Activated naive CD4-positive, alpha-beta T cell treated with anti-CD3 and anti-CD28 coated beads for 36 hours (primary cell): ENCODE measurements around the gene MAML2. TPM values are rescaled to one million over a fixed set of nuclear protein-coding genes. Genes with fewer than 3 reads are reported as not detected.
A peak's percentile ranks its signal among the peaks of the same experiment; 100 is the strongest.
"Not testable (repeated sequence)": the region's sequence is repeated elsewhere in the genome, so short reads cannot be mapped to it uniquely, and the experiment has no call there.

Source experiments
- CTCF ChIA-PET: fragments of 350-600 bp; sonication (Branson Sonifier 250); formaldehyde crosslinking; loops from one replicate; lab custom pipeline; 2021; ENCODE audit warnings: antibody characterized with exemption; lab: Charles Lee
- DNase-seq: peaks from one replicate; pipeline ENCODE4 v3.0.0-alpha.2; 2020
- H3K27ac Mint-ChIP-seq: one replicate; pipeline ENCODE4 v1.8.0; 2021; ENCODE audit warnings: mild to moderate bottlenecking, mixed read lengths
- H3K27me3 Mint-ChIP-seq: one replicate; pipeline ENCODE4 v1.8.0; 2021; ENCODE audit warnings: low read depth, mixed read lengths
- H3K36me3 Mint-ChIP-seq: one replicate; pipeline ENCODE4 v1.8.0; 2021; ENCODE audit warnings: low read depth, mixed read lengths
- H3K4me1 Mint-ChIP-seq: one replicate; pipeline ENCODE4 v1.8.0; 2021; ENCODE audit warnings: low read depth, mixed read lengths
- H3K4me3 Mint-ChIP-seq: one replicate; pipeline ENCODE4 v1.8.0; 2021; ENCODE audit warnings: mild to moderate bottlenecking, moderate library complexity, mixed read lengths
- H3K9me3 Mint-ChIP-seq: one replicate; pipeline ENCODE4 v1.8.0; 2021; ENCODE audit warnings: mixed read lengths
- intact Hi-C: fragments of 100-400 bp; cut with micrococcal nuclease; formaldehyde crosslinking; loops from one replicate; pipeline ENCODE4 v1.15.1; 2023
- total RNA-seq, 2 experiments: library from RNA; stranded (reverse); gene quantifications; one replicate each; pipeline ENCODE4 v1.2.3, GENCODE V29; 2021

The MAML2 gene
- total RNA-seq, 2 experiments from 2014 or later: 26.6 to 28.1 TPM

GRCh38 chr11:96275801-96276594 lies 67.0 kb downstream of the MAML2 start:
- intact Hi-C loops: no loop called here
- no peaks in the 10 kb centered on the region for H3K27me3 Mint-ChIP-seq
- H3K4me3 Mint-ChIP-seq: no peak overlapping the region
- no peak for DNase-seq
- H3K4me1 Mint-ChIP-seq: peaks cover 64% of the 10 kb centered on the region
- peaks cover 20% of the 10 kb centered on the region for H3K36me3 Mint-ChIP-seq
- H3K9me3 Mint-ChIP-seq: peaks cover 6% of the 10 kb centered on the region
- no peak overlapping the region for H3K27ac Mint-ChIP-seq
- CTCF ChIA-PET: interaction anchor here (0.6 to 1.3 kb wide), 8 partner anchors 20 to 1124 kb away, joined by 3 to 5 read pairs (median 3); partner anchors contain the start of gene MAML2

- CTCF ChIA-PET: interaction anchor here (1.6 kb wide), 1 partner anchor 69 kb away, joined by 3 read pairs; the partner anchor contains the start of gene MAML2
- Mint-ChIP-seq H3K27me3 (no peaks in the 10 kb centered on the region), H3K9me3 (peaks cover 17% of the 10 kb centered on the region), H3K36me3 (peaks cover 36% of the 10 kb centered on the region), H3K27ac (no peak overlapping the region), H3K4me1 (peaks cover 63% of the 10 kb centered on the region), H3K4me3 (no peak overlapping the region)
- DNase-seq: no peak
- intact Hi-C loops: no loop called here
Measured at GRCh38 chr11:96273507-96273906, 69.5 kb downstream of the MAML2 start.

GRCh38 chr11:96272529-96273222 lies 70.3 kb downstream of the MAML2 start:
- CTCF ChIA-PET: interaction anchor here (1.6 kb wide), 1 partner anchor 70 kb away, joined by 3 read pairs; the partner anchor contains the start of gene MAML2
- Mint-ChIP-seq H3K36me3 (peaks cover 35% of the 10 kb centered on the region), H3K27me3 (no peaks in the 10 kb centered on the region), H3K4me1 (peaks cover 63% of the 10 kb centered on the region), H3K27ac (peak overlapping the region; percentile 13), H3K4me3 (no peak overlapping the region), H3K9me3 (peaks cover 17% of the 10 kb centered on the region)
- no peak for DNase-seq
- intact Hi-C loops: no loop called here

GRCh38 chr11:96271777-96272176 lies 71.2 kb downstream of the MAML2 start:
- Mint-ChIP-seq H3K4me1 (peaks cover 70% of the 10 kb centered on the region), H3K36me3 (peaks cover 34% of the 10 kb centered on the region), H3K27ac (peak overlapping the region; percentile 71), H3K27me3 (no peaks in the 10 kb centered on the region), H3K9me3 (peaks cover 17% of the 10 kb centered on the region), H3K4me3 (no peak overlapping the region)
- no peak for DNase-seq
- CTCF ChIA-PET: interaction anchor here (1.0 kb wide), 1 partner anchor 67 kb away, joined by 3 read pairs; no protein-coding TSS in a partner anchor
- intact Hi-C loops: no loop called here

GRCh38 chr11:96271352-96271751 lies 71.6 kb downstream of the MAML2 start:
- Mint-ChIP-seq H3K27ac (peak overlapping the region; percentile 71), H3K4me1 (peaks cover 73% of the 10 kb centered on the region), H3K36me3 (peaks cover 36% of the 10 kb centered on the region), H3K9me3 (peaks cover 17% of the 10 kb centered on the region)
- H3K27me3 Mint-ChIP-seq, H3K4me3 Mint-ChIP-seq, DNase-seq, intact Hi-C loops: not testable (repeated sequence)
- CTCF ChIA-PET: interaction anchor here (1.0 kb wide), 1 partner anchor 68 kb away, joined by 3 read pairs; no protein-coding TSS in a partner anchor

GRCh38 chr11:96268527-96268926 lies 74.5 kb downstream of the MAML2 start:
- CTCF ChIA-PET, H3K27me3 Mint-ChIP-seq, DNase-seq, H3K4me3 Mint-ChIP-seq: not testable (repeated sequence)
- Mint-ChIP-seq H3K4me1 (peaks cover 96% of the 10 kb centered on the region), H3K36me3 (peaks cover 45% of the 10 kb centered on the region), H3K9me3 (peaks cover 17% of the 10 kb centered on the region), H3K27ac (peak overlapping the region; percentile 89)
- intact Hi-C loops: loop anchor here (5.0 kb wide), 1 partner anchor 1181 kb away; the partner anchor contains the start of gene ENDOD1

- H3K36me3 Mint-ChIP-seq: peaks cover 47% of the 10 kb centered on the region
- intact Hi-C loops: loop anchor here (1.0 to 5.0 kb wide), 9 partner anchors 9 to 1180 kb away; partner anchors contain the start of genes ENDOD1 and MAML2
- peak overlapping the region; percentile 29 for H3K4me3 Mint-ChIP-seq
- H3K27ac Mint-ChIP-seq: peak overlapping the region; percentile 89
- DNase-seq: peak; percentile 78
- CTCF ChIA-PET: interaction anchor here (1.0 to 4.2 kb wide), 2 partner anchors 17 to 75 kb away, joined by 3 to 28 read pairs; partner anchors contain the start of gene MAML2
- peaks cover 96% of the 10 kb centered on the region for H3K4me1 Mint-ChIP-seq
- H3K27me3 Mint-ChIP-seq: no peaks in the 10 kb centered on the region
- H3K9me3 Mint-ChIP-seq: peaks cover 17% of the 10 kb centered on the region
Measured at GRCh38 chr11:96267496-96268032, 75.4 kb downstream of the MAML2 start.

GRCh38 chr11:96267001-96267495 lies 75.9 kb downstream of the MAML2 start:
- CTCF ChIA-PET: interaction anchor here (0.6 to 4.2 kb wide), 4 partner anchors 18 to 212 kb away, joined by 3 to 28 read pairs (median 3); partner anchors contain the start of gene MAML2
- peaks cover 17% of the 10 kb centered on the region for H3K9me3 Mint-ChIP-seq
- no peaks in the 10 kb centered on the region for H3K27me3 Mint-ChIP-seq
- no peak for DNase-seq
- peak overlapping the region; percentile 22 for H3K4me3 Mint-ChIP-seq
- H3K4me1 Mint-ChIP-seq: peaks cover 94% of the 10 kb centered on the region
- intact Hi-C loops: loop anchor here (1.0 to 5.0 kb wide), 9 partner anchors 9 to 1180 kb away; partner anchors contain the start of genes ENDOD1 and MAML2
- peaks cover 44% of the 10 kb centered on the region for H3K36me3 Mint-ChIP-seq
- H3K27ac Mint-ChIP-seq: peak overlapping the region; percentile 89

- H3K9me3 Mint-ChIP-seq: peaks cover 10% of the 10 kb centered on the region
- intact Hi-C loops: loop anchor here (2.0 to 5.0 kb wide), 2 partner anchors 19 to 1179 kb away; partner anchors contain the start of gene ENDOD1
- no peak for DNase-seq
- CTCF ChIA-PET: interaction anchor here (4.2 kb wide), 1 partner anchor 77 kb away, joined by 28 read pairs; the partner anchor contains the start of gene MAML2
- no peak overlapping the region for H3K4me3 Mint-ChIP-seq
- H3K4me1 Mint-ChIP-seq: peaks cover 92% of the 10 kb centered on the region
- no peak overlapping the region for H3K27ac Mint-ChIP-seq
- H3K36me3 Mint-ChIP-seq: peaks cover 33% of the 10 kb centered on the region
- no peaks in the 10 kb centered on the region for H3K27me3 Mint-ChIP-seq
Measured at GRCh38 chr11:96265972-96266371, 77.0 kb downstream of the MAML2 start.

- CTCF ChIA-PET: interaction anchor here (0.7 to 4.2 kb wide), 2 partner anchors 15 to 78 kb away, joined by 3 to 28 read pairs; partner anchors contain the start of gene MAML2
- H3K27me3 Mint-ChIP-seq: no peaks in the 10 kb centered on the region
Measured at GRCh38 chr11:96265220-96265737, 77.7 kb downstream of the MAML2 start.

GRCh38 chr11:96264364-96264763 lies 78.6 kb downstream of the MAML2 start:
- Mint-ChIP-seq H3K4me3 (no peak overlapping the region), H3K9me3 (peaks cover 3% of the 10 kb centered on the region), H3K27ac (no peak overlapping the region), H3K36me3 (peaks cover 22% of the 10 kb centered on the region), H3K4me1 (peaks cover 94% of the 10 kb centered on the region), H3K27me3 (no peaks in the 10 kb centered on the region)
- DNase-seq: no peak
- intact Hi-C loops: no loop called here
- CTCF ChIA-PET: interaction anchor here (1.6 to 4.2 kb wide), 2 partner anchors 75 to 78 kb away, joined by 3 to 28 read pairs; partner anchors contain the start of gene MAML2

More at GRCh38 chr11:96265220-96265737, 77.7 kb downstream of the MAML2 start:
- no peak for DNase-seq
- Mint-ChIP-seq H3K27ac (no peak overlapping the region), H3K4me3 (no peak overlapping the region), H3K9me3 (peaks cover 7% of the 10 kb centered on the region), H3K4me1 (peaks cover 92% of the 10 kb centered on the region), H3K36me3 (peaks cover 27% of the 10 kb centered on the region)
- intact Hi-C loops: loop anchor here (5.0 kb wide), 1 partner anchor 1178 kb away; the partner anchor contains the start of gene ENDOD1
